NCI-H2196 (cell line): Measurements from ENCODE around the gene PRR23E.

ENCODE experiments used
- DNase-seq: peaks from one replicate; lab custom pipeline; 2025; ENCODE audit not compliant: unreplicated experiment; lab: John Stamatoyannopoulos, UW

Gene PRR23E

GRCh38 chr3:127207727-127208482, 15.0 kb downstream of the PRR23E start:
- DNase-seq = no peak

- DNase-seq = peak; percentile 26
Measured at GRCh38 chr3:127208483-127209100, 15.7 kb downstream of the PRR23E start.

DNA sequence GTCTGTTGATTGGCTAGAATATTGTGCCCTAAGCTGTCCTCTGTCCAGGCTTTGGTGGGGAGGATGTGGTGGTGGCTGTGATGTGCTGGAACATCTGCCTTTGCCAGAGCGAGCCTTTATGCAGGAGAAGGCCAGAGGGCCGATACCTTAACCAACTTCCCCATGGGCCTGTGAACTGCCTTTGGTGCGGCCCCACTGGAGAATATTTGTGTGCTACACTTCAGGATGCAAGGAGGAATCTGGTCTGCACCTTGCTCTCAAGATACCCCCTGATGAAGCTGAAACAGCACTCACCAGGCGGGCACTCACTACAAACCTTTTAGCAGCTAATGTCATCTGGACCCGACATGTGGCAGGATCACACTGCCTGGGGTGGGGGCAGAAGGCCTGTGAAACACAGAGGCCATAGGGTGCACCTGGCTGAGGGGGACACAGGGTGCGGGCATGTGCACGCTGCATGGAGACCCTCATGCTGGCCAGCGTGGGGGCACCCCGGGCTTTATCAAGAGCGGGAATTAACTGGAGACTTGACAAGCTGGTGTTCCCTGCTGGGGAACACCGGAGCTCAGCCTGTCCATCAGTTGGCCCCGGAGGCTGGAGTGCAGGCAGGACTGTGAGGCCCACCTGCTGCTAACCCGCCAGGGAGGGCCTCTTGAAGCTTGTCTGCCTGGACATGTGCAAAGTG, 16.4 kb downstream of the PRR23E start:
- DNase-seq = no peak

DNA sequence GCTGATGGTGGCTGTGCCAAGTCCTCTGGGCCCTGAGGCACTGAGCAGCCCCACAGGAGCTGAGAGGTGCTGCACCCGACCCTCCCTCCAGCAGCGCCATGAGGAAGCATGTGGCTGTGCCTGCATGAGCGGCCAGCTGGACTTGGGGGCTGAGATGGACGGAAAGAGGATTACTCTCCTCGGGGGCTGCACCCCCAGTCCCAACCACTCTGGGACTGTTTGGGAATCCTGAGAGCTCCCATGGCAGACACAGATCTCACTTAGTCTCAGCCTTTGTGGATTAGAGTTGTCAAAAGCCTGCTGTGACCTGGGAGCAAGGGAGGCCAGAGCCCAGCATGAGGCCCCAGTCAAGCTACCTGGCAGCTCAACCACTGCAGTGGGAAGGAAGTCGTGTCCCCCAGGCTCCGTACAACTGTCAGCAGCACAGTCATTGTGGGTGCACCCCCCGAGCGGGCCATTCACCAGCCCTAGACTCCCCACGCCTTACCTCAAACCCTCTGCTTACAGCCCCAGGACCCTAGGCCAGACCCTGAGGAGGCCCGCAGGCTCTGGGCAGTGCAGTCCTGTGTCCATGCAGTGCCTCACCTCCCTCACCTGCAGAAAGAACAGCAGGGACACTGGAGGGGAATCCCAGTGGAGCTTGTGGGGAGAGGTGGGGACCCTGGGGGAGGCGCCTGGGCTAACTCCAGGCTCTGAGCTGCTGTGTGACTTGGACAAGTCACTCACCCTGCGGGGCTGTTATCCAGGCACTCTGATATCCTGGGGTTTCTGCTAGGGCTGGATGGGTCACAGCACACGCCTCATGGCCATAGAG, 17.1 kb downstream of the PRR23E start:
- peak; percentile 63 for DNase-seq

DNA sequence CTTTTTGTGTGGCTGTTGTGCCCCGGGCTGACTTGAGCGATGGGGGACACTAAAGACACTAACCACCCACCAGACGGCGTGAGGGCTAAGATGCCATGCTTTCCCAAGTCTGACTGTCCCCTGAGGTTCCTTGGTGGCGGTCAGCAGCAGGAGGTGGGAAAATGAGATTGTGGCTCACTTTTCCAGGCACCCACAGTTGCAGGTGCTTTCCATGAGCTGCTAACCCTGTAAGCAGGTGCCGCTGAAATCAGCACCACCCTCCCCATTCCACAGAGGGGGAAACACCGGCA, 17.7 kb downstream of the PRR23E start:
- no peak for DNase-seq

DNA sequence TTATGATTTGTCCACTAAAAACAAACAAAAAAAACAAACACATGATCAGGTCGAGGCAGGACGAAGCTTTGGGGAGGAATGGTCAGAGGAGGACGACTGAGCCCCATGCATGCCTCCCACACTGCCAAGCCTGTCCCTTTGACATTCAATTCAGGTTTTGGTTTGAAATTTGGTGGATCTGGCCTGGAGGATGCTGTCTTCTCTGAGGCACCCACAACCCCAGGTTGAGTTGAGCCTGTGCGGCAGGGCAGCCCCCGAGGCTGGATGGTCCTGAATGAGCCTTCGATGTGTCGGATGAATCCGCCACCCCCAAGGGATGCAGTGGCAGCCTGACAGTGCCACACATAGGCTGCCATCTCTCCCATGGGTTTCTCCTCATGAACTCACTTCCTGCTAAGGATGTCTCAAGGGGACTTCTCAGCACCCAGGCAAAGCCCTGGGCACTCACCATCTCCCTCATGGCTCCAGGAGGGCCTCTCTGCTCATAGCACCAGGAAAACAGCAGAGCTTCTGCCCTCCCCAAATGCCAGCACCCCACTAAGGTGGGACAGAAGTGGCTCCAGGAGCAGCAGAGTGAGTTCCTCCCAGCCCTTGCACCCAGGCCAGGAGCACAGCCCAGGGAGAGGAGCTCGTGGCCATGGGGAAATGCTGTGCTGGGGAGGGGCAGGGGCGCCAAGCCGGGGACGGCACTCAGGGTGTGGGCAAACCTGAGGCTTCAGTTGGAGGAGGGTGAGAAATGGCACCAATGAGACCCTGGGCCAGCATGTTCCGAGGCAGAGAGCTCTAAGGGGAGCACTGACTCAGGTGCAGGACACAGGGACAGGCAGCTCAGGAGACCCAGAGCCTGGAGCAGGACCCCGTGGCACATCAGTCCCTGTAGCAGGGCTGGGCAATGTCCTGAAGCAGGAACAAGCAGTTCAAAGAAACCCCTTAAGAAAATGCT, 18.5 kb downstream of the PRR23E start:
- DNase-seq = no peak

DNA sequence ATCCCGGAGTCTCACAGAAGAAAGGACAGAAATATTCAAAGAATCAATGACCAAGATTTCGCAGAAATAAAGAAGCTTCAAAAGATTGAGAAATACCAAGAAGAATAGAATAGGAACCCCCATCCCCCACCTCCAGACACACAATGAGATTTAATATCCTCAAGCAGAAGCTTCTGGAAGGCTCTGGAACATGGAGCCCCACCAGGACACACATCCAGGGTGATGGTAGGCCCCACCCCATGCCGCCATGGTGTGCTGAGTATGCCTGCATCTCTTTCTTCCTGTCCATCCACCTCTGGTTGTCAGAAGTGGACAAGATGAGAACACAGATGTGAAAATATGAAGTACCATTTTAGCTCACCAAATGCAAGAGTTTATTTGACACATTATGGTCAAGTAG, 19.3 kb downstream of the PRR23E start:
- DNase-seq = no peak

DNA sequence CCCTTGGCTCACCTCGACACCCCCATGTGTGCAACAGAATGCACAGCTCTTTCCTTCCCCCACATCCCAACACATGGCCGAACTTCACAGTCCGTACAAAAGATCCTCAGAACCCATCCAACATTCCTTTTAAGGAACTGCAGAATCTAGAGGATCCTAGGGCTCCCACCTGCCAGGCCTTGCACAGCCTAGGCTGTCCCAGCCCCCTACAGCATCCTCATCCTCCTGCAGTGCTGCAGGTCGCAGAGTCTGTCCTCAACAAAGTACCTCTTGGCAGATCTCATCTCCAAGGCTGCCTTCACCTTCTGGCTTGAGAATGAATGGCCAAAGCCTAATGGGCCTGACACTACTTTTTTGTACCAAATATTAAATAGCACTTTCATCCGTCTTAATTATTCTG, 19.8 kb downstream of the PRR23E start:
- DNase-seq = no peak

- no peak for DNase-seq
Measured at GRCh38 chr3:127213381-127213918, 20.5 kb downstream of the PRR23E start.

DNA sequence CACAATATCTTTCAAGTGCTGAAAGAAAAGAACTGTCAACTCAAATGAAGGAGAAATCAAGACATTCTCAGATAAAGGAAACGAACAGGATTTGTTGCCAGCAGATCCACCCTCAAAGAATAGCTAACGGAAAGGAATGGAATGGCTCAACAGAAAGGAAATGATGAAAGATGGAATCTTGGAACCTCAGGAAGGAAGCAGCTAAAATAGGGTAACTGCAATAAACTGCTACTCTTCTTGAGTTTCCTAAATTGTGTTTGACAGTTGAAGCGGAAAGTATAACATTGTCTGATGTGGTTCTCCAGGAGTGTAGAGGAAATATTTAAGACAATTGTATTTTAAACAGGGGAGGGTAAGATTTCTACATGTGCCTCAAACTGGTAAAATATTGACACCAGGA, 22.0 kb downstream of the PRR23E start:
- DNase-seq = no peak

DNA sequence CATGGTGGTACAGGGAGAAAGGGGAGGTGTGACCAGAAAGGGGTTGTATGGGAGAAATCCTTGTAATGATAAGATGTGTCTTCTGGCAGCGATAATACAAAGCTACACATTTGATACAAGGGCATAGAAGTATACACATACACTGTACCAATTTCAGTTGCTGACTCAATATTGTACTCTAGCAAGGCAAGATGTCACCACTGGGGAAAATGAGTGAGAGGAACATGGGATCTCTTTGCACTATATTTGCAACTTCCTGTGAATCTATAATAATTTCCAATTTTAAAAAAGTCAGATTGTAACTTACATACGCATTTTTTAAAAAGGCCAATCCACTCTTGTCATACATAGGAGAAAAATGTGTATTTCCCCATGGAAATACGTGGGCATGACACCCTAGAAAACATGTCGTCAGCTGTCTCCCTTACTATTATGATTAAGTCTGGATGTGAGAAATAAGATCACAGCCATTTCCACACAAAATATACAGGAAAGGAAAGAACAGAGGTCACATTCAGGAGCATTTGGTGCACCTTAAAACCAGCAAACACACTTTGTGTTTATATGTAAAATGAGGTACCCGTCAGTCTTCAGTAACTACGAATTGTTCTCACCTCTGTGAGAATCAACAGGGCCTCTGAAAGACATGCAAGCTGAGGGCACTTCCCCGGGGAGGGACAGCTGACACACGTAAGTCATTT, 22.9 kb downstream of the PRR23E start:
- no peak for DNase-seq

GRCh38 chr3:127216415-127217261, 23.7 kb downstream of the PRR23E start:
- DNase-seq = no peak

DNA sequence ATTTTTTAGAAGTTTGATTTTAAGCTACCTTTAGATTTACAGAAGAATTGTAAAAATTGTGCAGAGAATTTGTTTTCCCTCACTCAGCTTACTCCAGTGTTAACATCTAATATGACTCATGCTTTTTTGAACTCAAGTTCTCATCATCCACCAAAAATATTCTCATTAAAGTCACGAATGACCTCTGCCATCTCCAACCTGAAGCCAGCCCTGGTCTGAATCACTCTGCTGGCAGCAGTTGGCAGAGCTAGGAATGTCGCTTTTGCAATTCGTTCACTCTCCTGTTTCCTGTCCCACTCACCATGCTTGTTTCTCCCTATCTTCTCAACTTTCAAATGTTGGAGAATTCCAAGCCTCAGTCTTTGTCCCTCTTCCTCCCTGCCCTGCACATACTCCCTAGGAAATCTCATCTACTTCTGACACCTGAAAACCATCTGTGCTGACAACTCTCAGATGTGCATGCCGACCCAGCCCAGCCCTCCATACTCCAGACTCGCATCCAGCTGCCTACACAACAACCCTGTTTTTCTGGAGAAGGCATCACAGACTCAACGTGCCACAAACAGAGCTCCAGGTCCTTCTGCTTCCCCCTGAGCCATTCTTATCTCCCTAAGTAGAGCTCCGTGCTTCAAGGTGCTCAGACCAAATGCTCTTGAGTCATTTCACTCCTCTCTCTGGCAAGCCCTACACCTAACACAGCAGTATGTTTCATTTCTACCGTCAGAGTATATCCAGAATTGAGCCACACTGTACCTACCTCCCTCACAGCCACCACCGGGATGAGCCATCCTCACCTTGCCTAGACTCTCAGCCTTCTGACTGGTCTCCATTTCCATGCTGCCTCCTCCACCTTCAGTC, 24.9 kb downstream of the PRR23E start:
- no peak for DNase-seq

DNA sequence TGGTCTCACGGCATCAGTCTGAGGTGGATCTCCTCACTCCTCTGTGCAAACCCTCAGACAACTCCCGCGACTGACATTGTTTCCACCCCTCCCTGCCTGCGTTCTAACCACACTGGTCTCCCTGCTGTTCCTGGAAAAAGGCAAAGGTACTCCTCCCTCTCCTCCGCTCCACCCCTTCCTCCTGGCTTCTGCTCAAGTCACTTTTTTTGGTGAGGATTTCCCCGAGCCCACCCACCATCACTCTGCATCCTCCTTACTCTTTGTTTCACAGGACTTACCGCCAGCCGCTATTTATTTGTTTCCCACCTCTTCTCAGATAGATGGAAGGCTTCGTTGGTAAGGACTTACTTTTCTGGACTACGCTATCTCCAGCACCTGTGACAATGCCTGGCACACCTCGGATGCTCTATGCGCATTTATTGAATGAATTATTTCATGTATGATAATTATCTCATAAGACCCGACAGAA, 25.6 kb downstream of the PRR23E start:
- DNase-seq = no peak

DNA sequence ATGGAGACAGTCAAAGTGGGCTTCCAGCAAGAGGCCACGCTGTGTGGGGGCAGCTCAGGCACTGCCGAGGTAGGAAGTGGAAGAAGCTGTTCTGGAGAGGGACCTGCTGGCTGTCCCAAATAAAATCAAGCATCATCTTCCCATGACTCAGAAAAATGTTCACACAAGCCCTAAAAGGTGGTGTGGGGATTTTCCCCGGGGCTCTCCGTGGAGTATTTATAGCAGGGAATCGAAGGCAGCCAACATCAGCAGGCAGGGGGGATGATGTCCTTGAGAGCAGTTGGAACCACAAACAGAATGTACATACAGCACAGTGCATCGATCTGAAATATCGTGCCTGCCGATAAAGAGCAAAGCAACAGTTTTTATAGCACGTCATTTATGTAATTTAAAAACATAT, 27.6 kb downstream of the PRR23E start:
- no peak for DNase-seq

- DNase-seq = no peak
Measured at GRCh38 chr3:127221037-127221436, 28.1 kb downstream of the PRR23E start.

DNA sequence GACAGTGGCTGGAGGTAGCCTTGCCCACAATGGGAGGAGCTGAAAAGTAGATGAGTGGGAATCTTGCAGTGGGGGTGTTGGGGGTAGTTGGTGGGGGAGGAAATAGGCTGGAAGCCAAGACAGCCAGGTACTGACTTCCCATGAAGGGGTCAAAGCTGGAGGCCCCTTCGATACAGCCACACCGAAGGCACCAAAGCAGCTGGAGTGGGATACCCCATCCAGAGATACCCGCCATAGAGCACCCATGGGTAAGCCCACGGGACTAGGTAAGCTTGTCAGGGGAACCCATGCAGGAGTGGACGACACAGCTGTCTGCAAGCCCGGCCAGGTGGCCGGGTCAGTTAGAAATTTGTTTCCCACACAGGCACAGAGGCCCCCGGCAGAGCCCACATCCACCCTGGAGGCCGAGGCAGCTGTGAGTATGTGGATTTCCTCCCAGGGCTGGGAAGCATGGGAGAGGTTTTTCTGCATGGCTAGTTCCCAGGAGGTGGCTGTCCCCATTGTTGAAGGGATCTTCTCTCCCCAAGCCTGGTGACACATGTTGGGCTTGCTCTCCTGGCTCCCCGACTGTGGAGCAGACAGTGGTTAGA, 28.6 kb downstream of the PRR23E start:
- no peak for DNase-seq
